GM12878 (cell line): ENCODE measurements around the gene SSBP4. TPM values are rescaled to one million over a fixed set of nuclear protein-coding genes. Genes with fewer than 3 reads are reported as not detected.

Experiments used
- E2F4 ChIP-seq: IDR thresholded peaks from 2 replicates; pipeline ENCODE4 v1.6.1; 2012; ENCODE audit warnings: low read depth, low read length, improper control_type of control experiment
- E4F1 ChIP-seq: fragments of 450-650 bp; IDR thresholded peaks from 2 replicates; pipeline ENCODE4 v1.6.1; 2018; ENCODE audit warnings: borderline replicate concordance, mild to moderate bottlenecking; ENCODE audit not compliant: partially characterized antibody
- EGR1 ChIP-seq, 2 experiments: IDR thresholded peaks; 1 replicate in 1 of 2; 2 replicates in 1 of 2; pipeline ENCODE4 v1.6.1; 2011 to 2012; ENCODE audit warnings: low read depth in 2 of 2, low read length in 2 of 2, borderline replicate concordance in 1 of 2, mild to moderate bottlenecking in 1 of 2, moderate library complexity in 1 of 2
- EP300 ChIP-seq, 2 experiments: fragments of 150-350 bp in 1 of 2; IDR thresholded peaks; 2 replicates each; pipeline ENCODE4 v1.6.1; 2011 to 2012; ENCODE audit warnings: low read depth in 2 of 2, low read length in 2 of 2, borderline replicate concordance in 1 of 2, improper control_type of control experiment in 1 of 2, inconsistent platforms in 1 of 2; ENCODE audit not compliant: control insufficient read depth in 1 of 2
- MEF2B ChIP-seq: fragments of 450-650 bp; IDR thresholded peaks from 2 replicates; pipeline ENCODE4 v1.6.1; 2018; ENCODE audit warnings: mild to moderate bottlenecking, moderate library complexity; ENCODE audit not compliant: partially characterized antibody, poor library complexity, severe bottlenecking
- MLLT1 ChIP-seq: fragments of 450-650 bp; IDR thresholded peaks from 2 replicates; pipeline ENCODE4 v1.6.1; 2016; ENCODE audit warnings: mild to moderate bottlenecking
- NFYB ChIP-seq: IDR thresholded peaks from 2 replicates; pipeline ENCODE4 v1.6.1; 2011; ENCODE audit warnings: low read depth, mild to moderate bottlenecking, low read length, improper control_type of control experiment, moderate library complexity; ENCODE audit not compliant: insufficient read depth
- PRDM15 ChIP-seq: fragments of 450-650 bp; formaldehyde crosslinking; IDR thresholded peaks from 2 replicates; pipeline ENCODE4 v1.4.0; 2020; ENCODE audit warnings: mild to moderate bottlenecking, moderate library complexity
- SIX5 ChIP-seq: IDR thresholded peaks from 2 replicates; pipeline ENCODE4 v1.6.1; 2011; ENCODE audit warnings: mild to moderate bottlenecking, low read depth, low read length, moderate library complexity; ENCODE audit not compliant: severe bottlenecking
- SMAD5 ChIP-seq: IDR thresholded peaks from 2 replicates; pipeline ENCODE4 v1.6.1; 2016; ENCODE audit warnings: antibody characterized with exemption, low read depth
- TCF3 ChIP-seq: IDR thresholded peaks from 2 replicates; pipeline ENCODE4 v1.6.1; 2012; ENCODE audit warnings: low read depth, mild to moderate bottlenecking, low read length, borderline replicate concordance; ENCODE audit not compliant: insufficient read depth
- USF2 ChIP-seq: IDR thresholded peaks from 2 replicates; pipeline ENCODE4 v1.6.1; 2011; ENCODE audit warnings: low read depth, low read length, improper control_type of control experiment, borderline replicate concordance
- WRNIP1 ChIP-seq: IDR thresholded peaks from 2 replicates; pipeline ENCODE4 v1.6.1; 2011; ENCODE audit warnings: low read depth, low read length, improper control_type of control experiment, borderline replicate concordance
- ZBTB33 ChIP-seq: fragments of 450-650 bp; IDR thresholded peaks from 2 replicates; pipeline ENCODE4 v1.6.1; 2017; ENCODE audit warnings: mild to moderate bottlenecking
- polyA plus RNA-seq, 11 experiments: library from polyadenylated mRNA; depleted of rRNA in 4 of 11; unstranded in 6 of 11; stranded (reverse) in 5 of 11; fragments of >200 nt; fragmentation: Nextera tagmentation in 4 of 11; fragmentation: Illumina TruSeq in 1 of 11; extraction: Ambion mirVana in 4 of 11; extraction: Trizol in 1 of 11; gene quantifications; 1 replicate in 1 of 11; 2 replicates in 10 of 11; pipeline versions ENCODE4 v1.2.1 to v1.2.3, GENCODE V29; 2011 to 2016; ENCODE audit warnings: inconsistent platforms in 2 of 11, missing spikeins in 2 of 11, low read depth in 1 of 11
- total RNA-seq, 4 experiments: library from RNA; depleted of rRNA in 3 of 4; stranded (reverse); fragments of >200 nt in 3 of 4; fragmentation: Illumina TruSeq in 1 of 4; extraction: Trizol in 1 of 4; gene quantifications; 2 replicates each; pipeline versions ENCODE4 v1.2.1 to v1.2.3, GENCODE V29; 2013 to 2021

SSBP4 gene
- total and polyA plus RNA-seq, 10 of the 15 experiments (the other 5 are each of a cell fraction or from before 2014, with no cell fraction given): 0.37 to 150 (median 38.9) TPM

- TF ChIP-seq E4F1 (no peak), NFYB (no peak), SIX5 (no peak), E2F4 (no peak), SMAD5 (no peak), MEF2B (no peak), EGR1 (IDR thresholded peaks at IDR 0.05; ENCODE audit: borderline replicate concordance in 1 of 2, low read depth in 2 of 2, low read length in 2 of 2) (no peak), EP300 (IDR thresholded peaks at IDR 0.05; ENCODE audit: borderline replicate concordance in 1 of 2, control insufficient read depth in 1 of 2, low read depth in 2 of 2, low read length in 2 of 2) (no peak), PRDM15 (CRISPR knock-in tag) (no peak), WRNIP1 (no peak), MLLT1 (no peak), ZBTB33 (no peak), USF2 (no peak), TCF3 (no peak)
Observed at GRCh38 chr19:18384775-18385174, 34.4 kb upstream of the SSBP4 start (continued).
